Stimulated activated CD4-positive, alpha-beta T cell treated with anti-CD3 and anti-CD28 coated beads, Interleukin-12 subunit alpha, Interleukin-12 subunit beta, amount 100 ng/mL, for 24 hours (primary cell): Measurements from ENCODE around the gene ANO10.

ENCODE experiments used
- DNase-seq, 2 experiments: peaks; one replicate each; pipeline ENCODE4 v3.0.0-alpha.2; 2020; ENCODE audit warnings: low read depth in 2 of 2

ANO10 gene

GRCh38 chr3:43417133-43417532 is 204.7 kb downstream of the ANO10 start:
- DNase-seq = no peak

GRCh38 chr3:43415088-43415487 is 206.7 kb downstream of the ANO10 start:
- no peak for DNase-seq

- no peak for DNase-seq
These were observed 208.0 kb downstream of the ANO10 start for GRCh38 chr3:43413676-43414368.

- no peak for DNase-seq
These were observed 210.4 kb downstream of the ANO10 start for GRCh38 chr3:43411429-43411828.

GRCh38 chr3:43410592-43410991 is 211.2 kb downstream of the ANO10 start:
- no peak for DNase-seq

GRCh38 chr3:43409506-43409905 is 212.3 kb downstream of the ANO10 start:
- no peak for DNase-seq

- no peak for DNase-seq
These were observed 215.2 kb downstream of the ANO10 start for GRCh38 chr3:43406643-43407023.

GRCh38 chr3:43405888-43406642 is 215.7 kb downstream of the ANO10 start:
- DNase-seq = no peak

- no peak for DNase-seq
These were observed 220.8 kb downstream of the ANO10 start for GRCh38 chr3:43400781-43401730.

GRCh38 chr3:43400167-43400566 is 221.6 kb downstream of the ANO10 start:
- DNase-seq = no peak

GRCh38 chr3:43399034-43399433 is 222.8 kb downstream of the ANO10 start:
- DNase-seq = no peak

- no peak for DNase-seq
These were observed 227.7 kb downstream of the ANO10 start for GRCh38 chr3:43394041-43394554.

- DNase-seq = no peak
These were observed 230.2 kb downstream of the ANO10 start for GRCh38 chr3:43391621-43392020.

GRCh38 chr3:43390255-43390588 is 231.6 kb downstream of the ANO10 start:
- no peak for DNase-seq

GRCh38 chr3:43389388-43390254 is 232.2 kb downstream of the ANO10 start:
- DNase-seq = peak; percentile 27 to 48

- no peak for DNase-seq
These were observed 232.9 kb downstream of the ANO10 start for GRCh38 chr3:43388915-43389314.

GRCh38 chr3:43388175-43388574 is 233.6 kb downstream of the ANO10 start:
- no peak for DNase-seq

- no peak for DNase-seq
These were observed 242.5 kb downstream of the ANO10 start for GRCh38 chr3:43379343-43379742.

GRCh38 chr3:43378066-43378935 is 243.5 kb downstream of the ANO10 start:
- DNase-seq = peak; percentile 39 to 52

GRCh38 chr3:43373560-43373928 is 248.3 kb downstream of the ANO10 start:
- DNase-seq = no peak
